Measurements from ENCODE around the gene SPRY2.

DNA sequence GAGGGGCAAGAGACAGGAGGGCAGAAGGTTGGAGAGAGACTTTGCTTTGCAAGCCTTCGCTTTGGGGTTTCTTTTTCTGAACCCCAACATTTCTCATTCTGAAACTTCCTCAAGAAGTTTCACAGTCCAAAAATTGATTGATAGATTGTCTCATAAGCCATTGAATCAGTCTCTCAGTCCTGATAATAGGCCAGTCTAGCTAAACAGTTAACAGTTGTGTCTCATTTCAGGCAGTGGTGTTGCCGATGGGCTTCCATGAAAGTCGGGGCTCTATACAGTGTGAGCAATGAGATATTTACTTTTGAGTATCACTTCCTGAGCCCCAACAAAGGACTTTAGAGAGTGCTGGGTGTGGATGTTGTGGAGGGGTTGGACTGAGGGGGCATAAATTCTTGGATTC, 26.5 kb upstream of the SPRY2 start:
- no peak for TF ChIP-seq ZBTB1 (tag by site-specific recombination; IDR thresholded peaks at IDR 0.05)
- TF ChIP-seq, protein P1, sequence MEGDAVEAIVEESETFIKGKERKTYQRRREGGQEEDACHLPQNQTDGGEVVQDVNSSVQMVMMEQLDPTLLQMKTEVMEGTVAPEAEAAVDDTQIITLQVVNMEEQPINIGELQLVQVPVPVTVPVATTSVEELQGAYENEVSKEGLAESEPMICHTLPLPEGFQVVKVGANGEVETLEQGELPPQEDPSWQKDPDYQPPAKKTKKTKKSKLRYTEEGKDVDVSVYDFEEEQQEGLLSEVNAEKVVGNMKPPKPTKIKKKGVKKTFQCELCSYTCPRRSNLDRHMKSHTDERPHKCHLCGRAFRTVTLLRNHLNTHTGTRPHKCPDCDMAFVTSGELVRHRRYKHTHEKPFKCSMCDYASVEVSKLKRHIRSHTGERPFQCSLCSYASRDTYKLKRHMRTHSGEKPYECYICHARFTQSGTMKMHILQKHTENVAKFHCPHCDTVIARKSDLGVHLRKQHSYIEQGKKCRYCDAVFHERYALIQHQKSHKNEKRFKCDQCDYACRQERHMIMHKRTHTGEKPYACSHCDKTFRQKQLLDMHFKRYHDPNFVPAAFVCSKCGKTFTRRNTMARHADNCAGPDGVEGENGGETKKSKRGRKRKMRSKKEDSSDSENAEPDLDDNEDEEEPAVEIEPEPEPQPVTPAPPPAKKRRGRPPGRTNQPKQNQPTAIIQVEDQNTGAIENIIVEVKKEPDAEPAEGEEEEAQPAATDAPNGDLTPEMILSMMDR (tag by site-specific recombination; IDR thresholded peaks at IDR 0.05), result no peak
- no peak for TF ChIP-seq SCRT1 (tag by site-specific recombination; IDR thresholded peaks at IDR 0.05; ENCODE audit: borderline replicate concordance)
- no peak for TF ChIP-seq ZNF426 (tag by site-specific recombination; IDR thresholded peaks at IDR 0.05)
- no peak for TF ChIP-seq ZNF133 (tag by site-specific recombination; IDR thresholded peaks at IDR 0.05)
- TF ChIP-seq ZNF324 (tag by site-specific recombination; IDR thresholded peaks at IDR 0.05), result no peak
- TF ChIP-seq ZNF626 (tag by site-specific recombination; IDR thresholded peaks at IDR 0.05), result no peak
- no peak for TF ChIP-seq HOXC10 (CRISPR knock-in tag; IDR thresholded peaks at IDR 0.05)
- TF ChIP-seq GLI2 (tag by site-specific recombination; IDR thresholded peaks at IDR 0.05; ENCODE audit: borderline replicate concordance, low read depth), result no peak
- no peak for TF ChIP-seq ZNF610 (tag by site-specific recombination; IDR thresholded peaks at IDR 0.05; ENCODE audit: borderline replicate concordance)
- TF ChIP-seq, protein P2, sequence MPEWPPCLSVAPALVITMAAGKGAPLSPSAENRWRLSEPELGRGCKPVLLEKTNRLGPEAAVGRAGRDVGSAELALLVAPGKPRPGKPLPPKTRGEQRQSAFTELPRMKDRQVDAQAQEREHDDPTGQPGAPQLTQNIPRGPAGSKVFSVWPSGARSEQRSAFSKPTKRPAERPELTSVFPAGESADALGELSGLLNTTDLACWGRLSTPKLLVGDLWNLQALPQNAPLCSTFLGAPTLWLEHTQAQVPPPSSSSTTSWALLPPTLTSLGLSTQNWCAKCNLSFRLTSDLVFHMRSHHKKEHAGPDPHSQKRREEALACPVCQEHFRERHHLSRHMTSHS (tag by site-specific recombination; IDR thresholded peaks at IDR 0.05), result no peak
- TF ChIP-seq KLF16 (tag by site-specific recombination; IDR thresholded peaks at IDR 0.05), result no peak
- TF ChIP-seq, protein P3, sequence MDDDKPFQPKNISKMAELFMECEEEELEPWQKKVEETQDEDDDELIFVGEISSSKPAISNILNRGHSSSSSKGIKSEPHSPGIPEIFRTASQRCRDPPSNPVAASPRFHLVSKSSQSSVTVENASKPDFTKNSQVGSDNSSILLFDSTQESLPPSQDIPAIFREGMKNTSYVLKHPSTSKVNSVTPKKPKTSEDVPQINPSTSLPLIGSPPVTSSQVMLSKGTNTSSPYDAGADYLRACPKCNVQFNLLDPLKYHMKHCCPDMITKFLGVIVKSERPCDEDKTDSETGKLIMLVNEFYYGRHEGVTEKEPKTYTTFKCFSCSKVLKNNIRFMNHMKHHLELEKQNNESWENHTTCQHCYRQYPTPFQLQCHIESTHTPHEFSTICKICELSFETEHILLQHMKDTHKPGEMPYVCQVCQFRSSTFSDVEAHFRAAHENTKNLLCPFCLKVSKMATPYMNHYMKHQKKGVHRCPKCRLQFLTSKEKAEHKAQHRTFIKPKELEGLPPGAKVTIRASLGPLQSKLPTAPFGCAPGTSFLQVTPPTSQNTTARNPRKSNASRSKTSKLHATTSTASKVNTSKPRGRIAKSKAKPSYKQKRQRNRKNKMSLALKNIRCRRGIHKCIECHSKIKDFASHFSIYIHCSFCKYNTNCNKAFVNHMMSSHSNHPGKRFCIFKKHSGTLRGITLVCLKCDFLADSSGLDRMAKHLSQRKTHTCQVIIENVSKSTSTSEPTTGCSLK (tag by site-specific recombination; IDR thresholded peaks at IDR 0.05), result no peak
- TF ChIP-seq, protein P4, sequence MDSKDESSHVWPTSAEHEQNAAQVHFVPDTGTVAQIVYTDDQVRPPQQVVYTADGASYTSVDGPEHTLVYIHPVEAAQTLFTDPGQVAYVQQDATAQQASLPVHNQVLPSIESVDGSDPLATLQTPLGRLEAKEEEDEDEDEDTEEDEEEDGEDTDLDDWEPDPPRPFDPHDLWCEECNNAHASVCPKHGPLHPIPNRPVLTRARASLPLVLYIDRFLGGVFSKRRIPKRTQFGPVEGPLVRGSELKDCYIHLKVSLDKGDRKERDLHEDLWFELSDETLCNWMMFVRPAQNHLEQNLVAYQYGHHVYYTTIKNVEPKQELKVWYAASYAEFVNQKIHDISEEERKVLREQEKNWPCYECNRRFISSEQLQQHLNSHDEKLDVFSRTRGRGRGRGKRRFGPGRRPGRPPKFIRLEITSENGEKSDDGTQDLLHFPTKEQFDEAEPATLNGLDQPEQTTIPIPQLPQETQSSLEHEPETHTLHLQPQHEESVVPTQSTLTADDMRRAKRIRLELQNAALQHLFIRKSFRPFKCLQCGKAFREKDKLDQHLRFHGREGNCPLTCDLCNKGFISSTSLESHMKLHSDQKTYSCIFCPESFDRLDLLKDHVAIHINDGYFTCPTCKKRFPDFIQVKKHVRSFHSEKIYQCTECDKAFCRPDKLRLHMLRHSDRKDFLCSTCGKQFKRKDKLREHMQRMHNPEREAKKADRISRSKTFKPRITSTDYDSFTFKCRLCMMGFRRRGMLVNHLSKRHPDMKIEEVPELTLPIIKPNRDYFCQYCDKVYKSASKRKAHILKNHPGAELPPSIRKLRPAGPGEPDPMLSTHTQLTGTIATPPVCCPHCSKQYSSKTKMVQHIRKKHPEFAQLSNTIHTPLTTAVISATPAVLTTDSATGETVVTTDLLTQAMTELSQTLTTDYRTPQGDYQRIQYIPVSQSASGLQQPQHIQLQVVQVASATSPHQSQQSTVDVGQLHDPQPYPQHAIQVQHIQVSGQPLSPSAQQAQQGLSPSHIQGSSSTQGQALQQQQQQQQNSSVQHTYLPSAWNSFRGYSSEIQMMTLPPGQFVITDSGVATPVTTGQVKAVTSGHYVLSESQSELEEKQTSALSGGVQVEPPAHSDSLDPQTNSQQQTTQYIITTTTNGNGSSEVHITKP (tag by site-specific recombination; IDR thresholded peaks at IDR 0.05), result no peak
